ENCODE results near the gene BCL7C. TPM values are rescaled to one million over a fixed set of nuclear protein-coding genes. Genes with fewer than 3 reads are reported as not detected.

The BCL7C gene
- total and polyA plus RNA-seq, 2 of the 13 experiments (the other 11 are each of a cell fraction or from before 2014, with no cell fraction given) = 17.7 to 33.8 TPM

DNA sequence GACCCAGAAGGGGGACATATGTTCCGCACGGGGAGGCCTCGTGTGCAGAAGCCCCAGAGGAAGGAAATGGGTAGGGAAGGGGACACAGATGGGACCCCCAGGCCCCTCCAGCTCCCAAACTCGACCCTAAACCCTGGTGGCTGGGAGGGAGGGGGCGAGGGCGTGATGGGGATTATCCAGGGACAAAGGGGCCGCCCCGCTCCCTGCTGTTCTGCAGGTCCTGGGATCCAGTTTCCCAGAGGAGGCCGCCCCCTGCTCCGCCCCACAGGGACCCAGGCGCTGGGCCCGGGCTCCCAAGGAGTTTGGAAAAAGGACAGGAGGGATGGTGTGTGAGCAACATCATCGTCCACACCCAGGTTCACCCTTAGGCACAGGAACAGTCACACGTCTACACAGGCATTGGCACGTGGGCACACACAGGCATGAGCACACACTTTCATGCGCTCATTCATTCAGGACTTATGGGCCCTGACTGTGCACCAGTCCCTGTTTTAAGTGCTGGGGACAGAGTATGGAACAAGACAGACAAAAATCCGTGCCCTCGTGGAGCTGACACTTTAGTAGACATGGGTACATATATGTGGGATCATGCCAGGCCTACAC is 16.7 kb upstream of the BCL7C start (continued):
- TF ChIP-seq ZFP90 (CRISPR knock-in tag; IDR thresholded peaks at IDR 0.05; ENCODE audit: borderline replicate concordance) = no peak

DNA sequence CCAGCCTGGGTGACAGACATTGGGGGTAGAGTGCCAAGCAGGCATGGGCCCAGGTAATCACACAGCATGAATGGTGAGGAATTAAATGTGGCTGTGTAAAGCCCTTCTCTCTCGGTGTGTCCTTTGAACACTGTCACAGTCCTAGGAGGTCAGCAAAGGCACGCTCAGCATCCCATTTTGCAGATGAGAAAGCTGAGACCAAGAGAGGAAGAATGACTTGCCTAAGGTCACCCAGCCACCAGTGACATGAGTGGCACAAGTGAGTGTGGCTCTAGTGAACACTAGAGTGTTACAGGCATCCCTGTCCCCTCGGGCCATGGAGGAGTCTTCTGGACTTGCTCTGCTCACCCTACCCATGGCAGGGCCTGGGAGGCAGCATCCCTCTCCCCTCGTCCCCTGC is 13.2 kb upstream of the BCL7C start:
- H3K4me3 ChIP-seq (replicated peaks in 1 of 3; ENCODE audit: insufficient read depth in 1 of 3, low read depth in 2 of 3, low read length in 3 of 3) = no peak overlapping the region
- no peak overlapping the region for H2AFZ ChIP-seq (ENCODE audit: low read length)
- no peaks in the 10 kb centered on the region for H4K20me1 ChIP-seq (ENCODE audit: insufficient read depth, low read length)
- DNase-seq (ENCODE audit: low spot score) (no peak), FAIRE-seq (no peak), ATAC-seq (no peak)
- H3K9me3 ChIP-seq (ENCODE audit: low read length) = no peaks in the 10 kb centered on the region
- no peak overlapping the region for H3K27ac ChIP-seq (ENCODE audit: extremely low read length, insufficient read depth, low read length)
- WGBS (ENCODE audit: low lambda C conversion rate) = 20% methylated on average over 3 of the region's 4 CpGs
- ChIA-PET CTCF (ENCODE audit: low intra/inter-chr PET ratio, low total read pairs) (no interaction called here), POLR2A (interaction anchor here (0.9 to 1.6 kb wide), 2 partner anchors 31 to 101 kb away, joined by 3 to 6 read pairs; no protein-coding TSS in a partner anchor)
- no peak for TF ChIP-seq SMARCC2 (IDR thresholded peaks at IDR 0.05)
- TF ChIP-seq KDM1A (CRISPR knock-in tag; IDR thresholded peaks at IDR 0.05) = 0 out of 2 replicates have a peak, but pooled peaks have one; percentile 32
- 0 out of 2 replicates have a peak, but pooled peaks have one; percentile 31 for TF ChIP-seq ATAD3A (CRISPR knock-in tag; IDR thresholded peaks at IDR 0.05)
- no peak for TF ChIP-seq ZNF616 (CRISPR knock-in tag; IDR thresholded peaks at IDR 0.05; ENCODE audit: low read depth)
- TF ChIP-seq ZMYM3 (CRISPR knock-in tag; IDR thresholded peaks at IDR 0.05) = peak; percentile 63; the same call in 1 of the 2 replicates
- TF ChIP-seq, protein P1, sequence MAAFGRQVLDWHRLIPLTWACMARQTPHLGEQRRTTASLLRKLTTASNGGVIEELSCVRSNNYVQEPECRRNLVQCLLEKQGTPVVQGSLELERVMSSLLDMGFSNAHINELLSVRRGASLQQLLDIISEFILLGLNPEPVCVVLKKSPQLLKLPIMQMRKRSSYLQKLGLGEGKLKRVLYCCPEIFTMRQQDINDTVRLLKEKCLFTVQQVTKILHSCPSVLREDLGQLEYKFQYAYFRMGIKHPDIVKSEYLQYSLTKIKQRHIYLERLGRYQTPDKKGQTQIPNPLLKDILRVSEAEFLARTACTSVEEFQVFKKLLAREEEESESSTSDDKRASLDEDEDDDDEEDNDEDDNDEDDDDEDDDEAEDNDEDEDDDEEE (CRISPR knock-in tag; IDR thresholded peaks at IDR 0.05) = 0 out of 2 replicates have a peak, but pooled peaks have one; percentile 18
- TF ChIP-seq ZNF629 (CRISPR knock-in tag; conservative IDR thresholded peaks at IDR 0.05) = peak; percentile 83
- no peak for TF ChIP-seq CHCHD3 (CRISPR knock-in tag; IDR thresholded peaks at IDR 0.05)
- TF ChIP-seq, protein P2, sequence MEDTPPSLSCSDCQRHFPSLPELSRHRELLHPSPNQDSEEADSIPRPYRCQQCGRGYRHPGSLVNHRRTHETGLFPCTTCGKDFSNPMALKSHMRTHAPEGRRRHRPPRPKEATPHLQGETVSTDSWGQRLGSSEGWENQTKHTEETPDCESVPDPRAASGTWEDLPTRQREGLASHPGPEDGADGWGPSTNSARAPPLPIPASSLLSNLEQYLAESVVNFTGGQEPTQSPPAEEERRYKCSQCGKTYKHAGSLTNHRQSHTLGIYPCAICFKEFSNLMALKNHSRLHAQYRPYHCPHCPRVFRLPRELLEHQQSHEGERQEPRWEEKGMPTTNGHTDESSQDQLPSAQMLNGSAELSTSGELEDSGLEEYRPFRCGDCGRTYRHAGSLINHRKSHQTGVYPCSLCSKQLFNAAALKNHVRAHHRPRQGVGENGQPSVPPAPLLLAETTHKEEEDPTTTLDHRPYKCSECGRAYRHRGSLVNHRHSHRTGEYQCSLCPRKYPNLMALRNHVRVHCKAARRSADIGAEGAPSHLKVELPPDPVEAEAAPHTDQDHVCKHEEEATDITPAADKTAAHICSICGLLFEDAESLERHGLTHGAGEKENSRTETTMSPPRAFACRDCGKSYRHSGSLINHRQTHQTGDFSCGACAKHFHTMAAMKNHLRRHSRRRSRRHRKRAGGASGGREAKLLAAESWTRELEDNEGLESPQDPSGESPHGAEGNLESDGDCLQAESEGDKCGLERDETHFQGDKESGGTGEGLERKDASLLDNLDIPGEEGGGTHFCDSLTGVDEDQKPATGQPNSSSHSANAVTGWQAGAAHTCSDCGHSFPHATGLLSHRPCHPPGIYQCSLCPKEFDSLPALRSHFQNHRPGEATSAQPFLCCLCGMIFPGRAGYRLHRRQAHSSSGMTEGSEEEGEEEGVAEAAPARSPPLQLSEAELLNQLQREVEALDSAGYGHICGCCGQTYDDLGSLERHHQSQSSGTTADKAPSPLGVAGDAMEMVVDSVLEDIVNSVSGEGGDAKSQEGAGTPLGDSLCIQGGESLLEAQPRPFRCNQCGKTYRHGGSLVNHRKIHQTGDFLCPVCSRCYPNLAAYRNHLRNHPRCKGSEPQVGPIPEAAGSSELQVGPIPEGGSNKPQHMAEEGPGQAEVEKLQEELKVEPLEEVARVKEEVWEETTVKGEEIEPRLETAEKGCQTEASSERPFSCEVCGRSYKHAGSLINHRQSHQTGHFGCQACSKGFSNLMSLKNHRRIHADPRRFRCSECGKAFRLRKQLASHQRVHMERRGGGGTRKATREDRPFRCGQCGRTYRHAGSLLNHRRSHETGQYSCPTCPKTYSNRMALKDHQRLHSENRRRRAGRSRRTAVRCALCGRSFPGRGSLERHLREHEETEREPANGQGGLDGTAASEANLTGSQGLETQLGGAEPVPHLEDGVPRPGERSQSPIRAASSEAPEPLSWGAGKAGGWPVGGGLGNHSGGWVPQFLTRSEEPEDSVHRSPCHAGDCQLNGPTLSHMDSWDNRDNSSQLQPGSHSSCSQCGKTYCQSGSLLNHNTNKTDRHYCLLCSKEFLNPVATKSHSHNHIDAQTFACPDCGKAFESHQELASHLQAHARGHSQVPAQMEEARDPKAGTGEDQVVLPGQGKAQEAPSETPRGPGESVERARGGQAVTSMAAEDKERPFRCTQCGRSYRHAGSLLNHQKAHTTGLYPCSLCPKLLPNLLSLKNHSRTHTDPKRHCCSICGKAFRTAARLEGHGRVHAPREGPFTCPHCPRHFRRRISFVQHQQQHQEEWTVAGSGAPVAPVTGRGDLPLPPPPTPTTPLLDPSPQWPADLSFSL (CRISPR knock-in tag; IDR thresholded peaks at IDR 0.05) = no peak
- no peak overlapping the region for H3K9ac ChIP-seq (ENCODE audit: insufficient read depth, low read depth, low read length)
- no peaks in the 10 kb centered on the region for H3K36me3 ChIP-seq (replicated peaks in 1 of 2; ENCODE audit: control insufficient read depth in 1 of 2, insufficient read depth in 2 of 2, low read length in 2 of 2)
- H3K79me2 ChIP-seq (ENCODE audit: insufficient read depth, low read length) = no peaks in the 10 kb centered on the region
- BruUV-seq (replicated peaks) = no TSS peak
- peaks cover 32% of the 10 kb centered on the region for H3K4me1 ChIP-seq (ENCODE audit: insufficient read depth, low read length)
- H3K27me3 ChIP-seq (ENCODE audit: control insufficient read depth in 1 of 2, insufficient read depth in 2 of 2, low read length in 2 of 2) = peaks cover 2 to 19% of the 10 kb centered on the region in 2 experiments; a peak in 4 of 5 replicates
- in situ Hi-C loops (cut with HindIII; ENCODE audit: extremely low pct_ligation_motif_present, low pct_unique_long_range_greater_than_20kb) = no loop called here
- no peak overlapping the region for H3K4me2 ChIP-seq (ENCODE audit: low read depth, low read length)
- intact Hi-C loops (cut with micrococcal nuclease; ENCODE audit: unreplicated experiment) = no loop called here

Measured in HepG2 (cell line).